ENCODE measurements around the gene ALMS1.
"Not testable (repeated sequence)": the region's sequence is repeated elsewhere in the genome, so short reads cannot be mapped to it uniquely, and the experiment has no call there.

Gene ALMS1

DNA sequence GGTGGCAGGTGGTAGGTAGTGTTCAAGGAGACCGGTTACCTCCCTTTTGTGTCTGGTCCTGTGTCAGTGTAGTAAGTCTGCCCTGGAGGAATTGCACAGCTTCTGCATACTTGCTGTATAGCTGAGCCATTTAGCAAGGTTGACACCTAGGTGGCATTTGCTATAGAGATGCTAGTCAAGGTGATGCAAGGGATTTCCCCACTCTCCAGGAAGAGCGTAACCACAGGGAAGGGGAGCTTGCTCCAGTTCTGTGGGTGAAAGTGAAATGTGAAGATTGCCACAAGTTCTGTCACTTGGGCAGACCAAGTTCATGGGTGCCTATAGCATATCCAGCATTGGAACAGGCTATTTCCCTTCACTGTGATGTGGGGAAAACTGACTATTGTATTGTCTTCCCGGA, 228.5 kb downstream of the ALMS1 start:
- no peak for DNase-seq (ENCODE audit: low read depth in 2 of 2)

DNA sequence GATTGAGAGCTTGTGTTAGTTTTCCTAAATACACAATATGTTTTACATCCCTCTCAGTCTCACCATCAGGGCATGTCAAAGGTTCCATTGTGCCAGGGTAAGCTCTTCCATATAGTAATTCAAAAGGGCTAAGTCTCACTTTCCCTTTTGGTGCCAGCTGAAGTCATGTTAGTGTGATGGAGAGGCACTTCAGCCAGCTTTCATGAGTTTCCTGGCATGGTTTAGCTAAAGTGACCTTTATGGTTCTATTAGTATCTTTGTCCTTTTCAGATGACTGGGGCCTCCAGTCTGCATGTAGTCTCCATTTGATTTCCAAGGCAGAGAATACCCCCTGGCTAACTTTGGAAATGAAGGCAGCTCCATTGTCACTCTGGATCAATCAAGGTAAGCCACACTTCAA, 229.4 kb downstream of the ALMS1 start:
- no peak for DNase-seq (ENCODE audit: low read depth in 2 of 2)

DNA sequence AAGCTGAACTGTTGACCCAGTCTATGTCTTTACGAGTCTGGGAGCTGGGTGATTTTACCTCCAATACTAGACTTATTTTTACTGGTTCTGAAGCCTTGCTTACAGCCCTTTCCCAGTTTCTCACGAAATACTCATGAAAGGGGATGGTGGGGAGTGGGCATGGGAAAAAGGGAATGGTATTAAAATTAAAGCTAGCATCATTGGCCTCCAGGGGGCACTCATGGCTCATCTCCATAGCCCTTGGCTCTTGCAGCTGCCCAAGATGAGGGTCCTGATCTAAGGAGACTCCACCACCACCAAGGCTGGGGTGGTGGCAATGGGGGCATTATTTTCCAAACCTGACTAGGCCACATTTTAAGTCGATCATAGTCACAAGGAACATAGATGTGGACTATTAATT, 234.3 kb downstream of the ALMS1 start:
- DNase-seq (ENCODE audit: low read depth in 2 of 2) = not testable (repeated sequence)

DNA sequence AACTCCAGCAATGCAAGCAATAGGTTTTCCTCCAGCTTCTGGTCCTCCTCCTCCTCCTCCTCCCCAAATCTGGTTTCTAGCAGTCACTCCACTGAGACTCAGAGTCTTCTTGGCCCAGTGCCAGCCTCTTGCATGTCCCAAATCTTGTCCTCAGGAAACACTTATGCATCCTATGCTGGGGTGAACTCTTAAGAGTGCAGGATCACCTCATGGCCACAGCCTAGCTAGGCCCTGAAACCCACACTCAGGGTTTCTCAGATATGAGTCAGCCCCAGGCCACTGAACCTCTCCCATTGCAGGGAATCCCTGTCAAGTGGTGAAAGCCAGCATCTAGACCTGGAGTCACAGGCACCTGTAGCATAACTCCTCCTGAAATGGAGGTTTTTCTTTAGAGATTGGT, 238.4 kb downstream of the ALMS1 start:
- not testable (repeated sequence) for DNase-seq (ENCODE audit: low read depth in 2 of 2)

DNA sequence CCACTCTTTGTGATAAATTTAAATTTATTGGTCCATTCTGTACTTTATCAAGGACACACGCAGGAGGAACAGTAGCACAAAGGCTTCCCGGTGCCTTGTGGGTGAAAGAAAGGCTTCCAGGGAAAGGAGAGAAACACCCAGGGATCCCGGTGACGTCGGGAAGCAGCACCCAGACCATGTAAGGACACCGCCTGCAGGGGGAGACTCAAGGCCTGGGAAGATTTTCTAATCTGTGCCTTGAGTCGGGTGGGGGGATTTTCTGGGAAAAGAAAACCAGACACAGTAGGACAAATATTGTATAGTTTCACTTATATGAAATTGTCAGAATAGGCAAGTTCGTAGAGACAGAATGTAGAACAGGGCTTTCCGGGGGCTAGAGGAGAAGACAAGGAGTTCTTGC, 239.0 kb downstream of the ALMS1 start:
- not testable (repeated sequence) for DNase-seq (ENCODE audit: low read depth in 2 of 2)

DNA sequence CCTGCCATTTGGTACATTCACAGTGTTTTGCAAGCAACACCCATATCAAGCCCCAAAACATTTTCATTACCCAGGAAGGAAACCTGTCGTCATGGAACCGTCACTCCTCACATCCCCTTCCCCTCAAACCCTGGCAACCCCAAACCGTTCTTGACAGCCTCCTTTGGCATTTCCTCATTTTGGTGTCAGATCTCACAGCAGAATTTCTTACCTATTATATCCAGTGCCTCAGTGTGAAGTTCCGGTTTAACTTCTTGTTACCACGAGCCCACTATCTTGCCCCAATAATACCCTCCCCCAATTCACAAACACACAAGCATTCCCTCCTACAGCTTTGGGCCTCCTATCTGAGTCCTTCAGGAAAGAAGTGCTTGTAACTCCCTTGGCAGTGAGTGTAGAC, 240.6 kb downstream of the ALMS1 start:
- not testable (repeated sequence) for DNase-seq (ENCODE audit: low read depth in 2 of 2)

DNA sequence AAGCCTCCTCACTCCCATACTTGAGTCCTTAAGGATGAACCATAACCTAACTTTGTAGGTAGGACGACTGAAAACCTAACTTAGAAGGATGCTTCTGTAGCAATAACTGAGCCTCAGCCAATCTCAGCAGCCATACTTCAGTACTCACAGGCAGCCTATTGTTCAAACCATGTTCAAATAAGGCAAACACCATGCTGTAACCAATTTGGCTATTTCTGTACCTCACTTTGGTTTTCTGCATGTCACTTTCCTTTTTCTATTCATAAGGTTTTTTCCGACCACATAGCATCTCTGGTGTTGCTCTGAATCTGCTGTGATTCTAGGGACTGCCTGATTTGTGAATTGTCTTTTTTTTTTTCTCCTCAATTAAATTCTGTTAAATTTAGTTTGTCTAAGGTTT, 242.9 kb downstream of the ALMS1 start:
- not testable (repeated sequence) for DNase-seq (ENCODE audit: low read depth in 2 of 2)

DNA sequence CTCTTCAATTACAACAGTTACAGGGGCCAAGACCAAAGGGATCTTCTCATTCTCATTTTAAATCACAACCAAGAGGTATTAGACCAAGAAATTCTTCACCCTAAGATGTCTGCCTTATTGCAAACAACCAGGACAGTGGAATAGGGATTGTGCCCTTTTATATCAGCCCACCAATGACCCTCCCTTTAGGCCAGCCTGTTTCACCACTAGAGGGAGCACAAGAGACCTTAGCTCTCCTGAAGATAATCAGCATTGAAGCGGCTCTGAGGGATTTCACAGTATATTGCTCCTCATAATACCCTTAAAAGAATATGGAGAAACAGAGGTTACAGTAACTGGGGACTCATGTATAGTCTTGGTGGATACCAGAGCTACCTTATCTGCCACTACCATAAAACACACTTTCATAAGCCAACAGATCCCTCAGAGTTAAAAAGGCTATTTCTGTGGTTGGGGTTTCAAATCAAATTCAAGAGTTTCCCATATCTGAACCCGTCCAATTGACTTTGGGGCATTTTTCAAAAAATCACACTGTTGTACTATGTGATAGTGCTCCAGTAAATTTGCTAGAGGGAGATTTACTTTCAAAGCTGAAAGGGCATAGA, 245.1 kb downstream of the ALMS1 start:
- not testable (repeated sequence) for DNase-seq (ENCODE audit: low read depth in 2 of 2)

DNA sequence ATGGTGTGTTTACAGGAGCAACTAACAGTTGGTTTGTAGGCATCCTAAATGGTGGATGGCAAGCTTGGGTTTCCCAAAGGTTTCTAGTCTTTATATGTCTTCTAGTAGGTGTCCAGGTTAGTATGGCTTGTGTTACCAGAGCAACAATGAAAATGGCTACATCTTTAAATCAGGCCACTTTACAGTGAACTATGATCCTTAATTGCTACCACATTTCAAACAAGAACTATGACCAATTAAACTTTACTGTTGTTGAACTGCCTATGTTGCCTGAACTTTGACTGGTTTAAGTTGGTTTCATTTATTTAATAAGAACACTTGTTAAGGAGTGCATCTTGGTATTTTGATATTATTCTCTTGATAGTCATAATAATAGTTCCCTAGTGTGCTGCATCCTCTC, 251.3 kb downstream of the ALMS1 start:
- DNase-seq (ENCODE audit: low read depth in 2 of 2) = not testable (repeated sequence)

DNA sequence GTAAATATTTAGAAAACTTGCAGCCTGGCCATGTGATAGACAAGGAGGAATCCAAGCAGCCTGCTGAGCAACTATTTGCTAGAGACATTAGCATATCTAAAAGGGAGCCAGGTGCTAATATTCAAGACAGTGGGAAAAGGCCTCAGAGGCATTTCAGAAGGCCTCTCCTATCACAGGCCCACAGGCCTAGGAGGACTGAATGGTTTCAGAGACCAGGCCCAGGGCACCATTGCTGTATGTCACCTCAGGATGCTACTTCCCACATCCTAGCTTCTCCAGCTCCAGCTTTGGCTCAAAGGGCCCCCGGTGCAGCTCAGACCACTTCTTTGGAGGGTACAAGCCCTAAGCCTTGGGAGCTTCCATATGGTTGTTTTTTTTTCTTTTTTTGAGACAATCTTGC, 252.8 kb downstream of the ALMS1 start:
- DNase-seq (ENCODE audit: low read depth in 2 of 2) = no peak

DNA sequence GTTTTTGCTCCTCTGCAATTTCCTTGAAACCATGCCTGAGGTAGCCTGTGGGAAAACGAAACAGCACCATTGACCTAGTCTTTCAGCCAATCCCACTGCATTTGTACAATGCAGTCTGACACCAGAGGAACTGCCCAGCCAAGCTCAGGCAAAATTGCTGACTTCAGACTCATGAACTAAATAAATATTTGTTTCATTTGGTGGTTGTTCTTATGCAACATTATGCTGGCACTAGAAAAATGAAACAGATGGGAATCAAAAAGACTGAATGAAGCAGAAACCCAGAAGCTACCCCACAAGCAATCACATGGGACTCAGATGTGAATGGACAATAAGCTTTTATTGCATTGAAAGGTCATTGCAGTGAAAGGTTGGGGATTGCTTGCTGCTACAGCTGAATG, 254.9 kb downstream of the ALMS1 start:
- DNase-seq (ENCODE audit: low read depth in 2 of 2) = no peak

DNA sequence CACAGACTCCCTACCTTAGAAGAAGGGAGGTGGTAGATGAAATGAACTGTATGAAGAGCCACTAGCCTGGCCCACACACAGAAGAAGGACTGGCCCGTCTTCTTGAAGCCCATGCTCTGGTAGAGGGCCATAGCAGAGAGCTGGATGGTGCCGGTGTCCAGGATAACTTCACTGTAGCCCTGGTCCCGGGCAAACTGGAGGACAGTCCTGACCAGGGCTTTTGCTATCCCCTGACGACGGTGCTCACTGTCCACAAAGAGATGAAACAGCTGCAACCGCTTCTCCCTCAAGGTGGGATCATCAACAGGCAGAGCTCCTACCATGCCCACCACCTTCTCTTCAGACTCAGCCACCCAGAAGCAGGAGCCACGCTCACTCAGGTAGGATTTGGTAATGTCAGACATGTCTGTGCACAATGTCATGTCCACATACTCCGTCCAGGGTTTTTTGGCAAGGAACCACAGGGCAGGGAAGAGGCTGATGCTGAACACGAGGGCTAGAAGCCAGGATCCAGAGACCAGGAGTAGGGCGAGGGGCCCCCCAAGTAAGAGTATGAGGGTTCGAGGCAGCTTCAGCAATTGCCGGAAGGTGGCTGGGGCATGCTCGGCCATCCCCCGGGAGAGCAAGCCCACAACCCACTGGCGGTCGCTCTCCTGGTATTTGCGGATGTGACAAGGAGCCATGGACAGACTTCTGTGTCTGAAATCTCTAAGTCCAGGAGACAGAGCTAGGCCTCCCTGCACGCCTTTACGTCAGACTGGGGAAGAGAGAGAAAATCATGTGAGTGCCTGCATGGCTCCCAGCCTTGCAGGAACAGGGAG, 255.5 kb downstream of the ALMS1 start:
- DNase-seq (ENCODE audit: low read depth in 2 of 2) = no peak

DNA sequence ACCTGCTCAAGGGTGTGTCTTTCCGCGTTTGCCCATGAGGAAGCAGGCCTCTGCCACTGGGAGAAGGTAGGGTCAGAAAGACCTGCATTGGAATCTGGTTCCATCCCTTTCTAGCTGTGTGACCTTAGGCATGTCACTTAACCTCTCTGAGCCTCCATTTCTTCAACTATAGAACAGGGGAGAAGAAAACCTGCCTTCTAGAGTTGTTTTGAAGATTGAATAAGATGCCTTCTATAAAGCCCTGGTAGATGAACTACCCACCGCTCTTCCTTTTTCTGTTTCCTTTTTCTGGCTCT, 256.1 kb downstream of the ALMS1 start:
- no peak for DNase-seq (ENCODE audit: low read depth in 2 of 2)

DNA sequence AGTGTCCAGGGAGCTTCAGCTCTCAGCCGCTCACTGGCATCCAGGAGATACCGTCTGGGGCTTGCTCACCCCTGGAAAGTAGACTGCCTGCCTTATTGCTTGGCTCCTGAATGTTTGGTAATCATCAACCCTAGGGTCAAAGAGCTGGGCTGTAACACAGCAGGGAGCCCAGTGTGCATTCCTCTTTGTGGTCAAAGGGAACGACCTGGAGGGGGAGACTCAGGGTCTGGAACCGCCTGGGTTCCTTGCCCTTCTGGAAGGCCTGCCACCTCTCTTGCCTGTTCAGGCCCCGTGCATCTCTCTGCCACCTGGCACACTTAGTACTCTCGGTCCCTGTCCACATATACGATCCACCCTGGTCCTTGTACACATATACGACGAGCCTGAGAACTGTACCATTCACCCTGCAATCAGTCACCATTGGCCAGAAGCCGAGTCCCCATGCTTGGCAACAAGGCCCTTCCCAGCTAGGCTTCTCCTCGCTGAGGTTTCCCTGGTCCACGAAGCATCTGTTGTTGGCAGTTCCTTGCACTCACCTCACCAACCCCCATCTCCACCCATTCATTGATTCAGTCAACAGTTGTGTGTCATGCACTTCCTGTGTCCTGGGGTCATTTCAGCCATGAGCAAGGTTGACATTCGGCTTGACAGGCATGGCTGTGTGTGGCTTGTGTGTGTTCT, 256.8 kb downstream of the ALMS1 start, which contains the start of gene NAT8:
TSS of gene NAT8 (minus strand) at position 85 of the 681 bp plus-strand sequence. CDS start 794 bp downstream, outside the sequence.
- DNase-seq (ENCODE audit: low read depth in 2 of 2) = no peak

DNA sequence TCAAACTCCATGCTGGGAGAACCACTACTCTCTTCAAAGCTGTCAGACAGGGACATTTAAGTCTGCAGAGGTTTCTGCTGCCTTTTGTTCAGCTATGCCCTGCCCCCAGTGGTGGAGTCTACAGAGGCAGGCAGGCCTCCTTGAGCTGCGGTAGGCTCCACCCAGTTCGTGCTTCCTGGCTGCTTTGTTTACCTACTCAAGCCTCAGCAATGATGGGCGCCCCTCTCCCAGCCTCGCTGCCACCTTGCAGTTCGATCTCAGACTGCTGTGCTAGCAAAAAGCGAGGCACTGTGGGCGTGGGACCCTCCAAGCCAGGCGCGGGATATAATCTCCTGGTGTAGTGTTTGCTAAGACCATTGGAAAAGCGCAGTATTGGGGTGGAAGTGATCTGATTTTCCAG, 262.1 kb downstream of the ALMS1 start:
- not testable (repeated sequence) for DNase-seq (ENCODE audit: low read depth in 2 of 2)

DNA sequence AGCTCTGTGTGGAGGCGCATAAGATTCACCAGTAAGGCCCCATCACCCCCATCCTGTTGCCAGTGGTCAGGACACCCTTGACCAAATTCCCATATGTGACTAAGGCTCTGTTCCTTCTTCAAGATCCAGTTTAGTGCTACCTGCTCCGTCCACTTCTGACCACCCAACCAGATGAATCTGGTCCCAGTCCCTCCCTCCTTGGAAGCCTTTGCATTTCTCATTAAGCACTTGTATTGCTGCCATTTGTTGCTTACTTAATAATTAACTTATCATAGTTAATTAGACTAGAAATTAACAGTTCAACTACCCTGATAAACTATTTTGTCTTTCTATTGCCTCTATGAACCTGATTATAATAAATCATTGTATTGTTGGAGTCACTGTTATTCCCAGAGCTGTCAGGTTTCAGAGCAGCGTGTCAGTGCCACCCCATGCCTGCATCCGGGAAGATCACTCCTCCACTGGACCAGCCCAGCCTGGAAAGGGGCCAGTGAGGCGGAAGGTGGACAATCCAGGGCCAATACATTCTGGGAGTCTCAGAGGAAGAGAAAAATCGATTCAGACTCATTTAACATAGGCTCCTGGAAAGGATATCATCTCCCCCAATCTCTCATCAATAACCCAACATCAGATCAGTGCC, 266.1 kb downstream of the ALMS1 start:
- DNase-seq (ENCODE audit: low read depth in 2 of 2) = no peak

DNA sequence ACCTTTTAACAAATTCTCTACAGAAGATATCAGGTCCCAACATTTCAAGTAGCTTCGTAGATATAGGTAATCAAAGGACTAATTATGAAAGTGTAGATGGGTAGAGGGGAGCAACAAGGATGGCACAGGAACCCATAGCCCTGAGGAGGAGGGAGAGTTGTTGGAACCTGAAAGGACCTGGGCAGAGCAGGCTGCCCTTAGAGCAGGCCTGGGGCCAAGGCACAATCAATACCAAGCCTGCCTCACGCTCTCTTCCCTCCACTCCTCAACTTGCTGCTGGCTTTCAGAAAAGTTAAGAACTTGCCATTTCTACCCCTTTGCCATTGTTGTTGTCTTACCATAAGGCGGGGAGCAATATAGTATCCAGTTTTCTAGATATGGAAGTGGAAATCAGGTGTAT, 266.7 kb downstream of the ALMS1 start:
- DNase-seq (ENCODE audit: low read depth in 2 of 2) = no peak

DNA sequence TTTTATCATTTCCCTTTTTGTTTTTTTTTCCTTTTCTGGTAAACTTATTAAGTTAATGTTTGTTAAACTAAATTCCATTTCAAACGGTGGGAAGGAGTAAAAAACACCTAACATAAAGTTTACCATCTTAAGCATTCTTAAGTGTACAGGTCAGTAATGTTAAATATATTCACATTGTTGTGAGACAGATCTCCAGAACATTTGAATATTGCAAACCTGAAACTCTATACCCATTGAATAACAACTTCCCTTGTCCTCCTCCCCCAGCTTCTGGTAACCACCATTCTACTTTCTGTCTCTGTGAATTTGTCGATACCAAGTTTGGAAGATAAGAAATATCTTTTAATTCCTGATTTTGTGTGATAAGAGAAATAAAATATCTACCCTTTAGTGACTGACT, 268.5 kb downstream of the ALMS1 start:
- DNase-seq (ENCODE audit: low read depth in 2 of 2) = no peak

All from activated CD4-positive, alpha-beta T cell treated with anti-CD3 and anti-CD28 coated beads for 24 hours (primary cell).